MM.1S (cell line): ENCODE data around the gene TMPRSS3.

ENCODE experiments used
- EZH2 ChIP-seq: fragments of 300-600 bp; sonication (generic); optimal IDR thresholded peaks from 2 replicates; pipeline ENCODE3; 2017; ENCODE audit warnings: low read depth, mild to moderate bottlenecking, antibody characterized with exemption, low read length, mixed read lengths
- TF ChIP-seq, protein P1 (sequence below): fragments of 300-600 bp; sonication (generic); IDR thresholded peaks from 2 replicates; pipeline ENCODE4 v1.5.1; 2016; ENCODE audit warnings: antibody characterized with exemption, low read length, mixed read lengths

DNA sequence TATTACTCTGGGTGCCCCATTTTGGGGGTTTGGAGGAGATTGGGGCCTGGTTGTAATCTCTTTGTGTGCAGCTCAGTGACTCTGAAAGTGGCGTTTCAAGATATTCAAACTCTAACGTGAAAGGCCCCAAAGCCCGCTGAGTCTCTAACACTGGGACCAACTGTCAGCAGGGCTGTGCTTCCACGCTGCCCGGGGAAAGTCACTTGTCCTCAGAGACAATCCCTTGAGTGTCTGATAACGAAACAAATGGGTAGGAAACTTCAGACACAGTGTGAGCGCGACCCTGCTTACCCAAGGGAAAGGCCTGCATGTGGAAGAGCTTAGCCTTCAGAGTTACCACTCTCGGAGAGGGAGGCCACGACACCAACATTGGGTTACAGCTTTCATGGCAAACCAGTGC, 8.7 kb upstream of the TMPRSS3 start:
- TF ChIP-seq, protein P1, sequence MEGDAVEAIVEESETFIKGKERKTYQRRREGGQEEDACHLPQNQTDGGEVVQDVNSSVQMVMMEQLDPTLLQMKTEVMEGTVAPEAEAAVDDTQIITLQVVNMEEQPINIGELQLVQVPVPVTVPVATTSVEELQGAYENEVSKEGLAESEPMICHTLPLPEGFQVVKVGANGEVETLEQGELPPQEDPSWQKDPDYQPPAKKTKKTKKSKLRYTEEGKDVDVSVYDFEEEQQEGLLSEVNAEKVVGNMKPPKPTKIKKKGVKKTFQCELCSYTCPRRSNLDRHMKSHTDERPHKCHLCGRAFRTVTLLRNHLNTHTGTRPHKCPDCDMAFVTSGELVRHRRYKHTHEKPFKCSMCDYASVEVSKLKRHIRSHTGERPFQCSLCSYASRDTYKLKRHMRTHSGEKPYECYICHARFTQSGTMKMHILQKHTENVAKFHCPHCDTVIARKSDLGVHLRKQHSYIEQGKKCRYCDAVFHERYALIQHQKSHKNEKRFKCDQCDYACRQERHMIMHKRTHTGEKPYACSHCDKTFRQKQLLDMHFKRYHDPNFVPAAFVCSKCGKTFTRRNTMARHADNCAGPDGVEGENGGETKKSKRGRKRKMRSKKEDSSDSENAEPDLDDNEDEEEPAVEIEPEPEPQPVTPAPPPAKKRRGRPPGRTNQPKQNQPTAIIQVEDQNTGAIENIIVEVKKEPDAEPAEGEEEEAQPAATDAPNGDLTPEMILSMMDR: no peak
- TF ChIP-seq EZH2: no peak
